Measurements from ENCODE around the gene ANKRD9.

Gene ANKRD9

GRCh38 chr14:102510616-102511520, 1.3 kb upstream of the ANKRD9 start:
- Histone ChIP-seq H3K9ac (ENCODE audit: low read length) (peak overlapping the region; percentile 43; the same call in 1 of the 2 replicates), H3K9me3 (ENCODE audit: insufficient read depth, low read length) (no peaks in the 10 kb centered on the region), H2AFZ (ENCODE audit: low read depth, low read length, severe bottlenecking) (peak overlapping the region; percentile 76), H3K9me2 (replicated peaks; ENCODE audit: insufficient read depth, low read length) (no peaks in the 10 kb centered on the region), H3K79me2 (ENCODE audit: insufficient read depth, low read length) (no peaks in the 10 kb centered on the region), H3K4me2 (ENCODE audit: low read depth, low read length, poor library complexity, severe bottlenecking) (peak overlapping the region; percentile 51), H3F3A (ENCODE audit: insufficient read depth) (no peaks in the 10 kb centered on the region), H3K27ac (ENCODE audit: low read depth, low read length) (no peak overlapping the region), H3K27me3 (ENCODE audit: low read length) (no peaks in the 10 kb centered on the region), H3K4me3 (ENCODE audit: insufficient read depth, low read length, poor library complexity, severe bottlenecking) (peak overlapping the region; percentile 48), H3K36me3 (ENCODE audit: low read length) (no peaks in the 10 kb centered on the region), H4K20me1 (ENCODE audit: low read depth, low read length) (no peaks in the 10 kb centered on the region)
- no peak for TF ChIP-seq CTCF (IDR thresholded peaks at IDR 0.05; ENCODE audit: insufficient read depth, low read length, poor library complexity, severe bottlenecking)
- no peak for TF ChIP-seq EZH2phosphoT487 (conservative IDR thresholded peaks at IDR 0.05; ENCODE audit: low read length)

GRCh38 chr14:102508774-102509745, 516 bp downstream of the ANKRD9 start:
- H3K36me3 ChIP-seq (ENCODE audit: low read length) = no peaks in the 10 kb centered on the region
- H3F3A ChIP-seq (ENCODE audit: insufficient read depth) = no peaks in the 10 kb centered on the region
- no peak overlapping the region for H3K9ac ChIP-seq (ENCODE audit: low read length)
- no peak overlapping the region for H3K4me3 ChIP-seq (ENCODE audit: insufficient read depth, low read length, poor library complexity, severe bottlenecking)
- H3K9me2 ChIP-seq (replicated peaks; ENCODE audit: insufficient read depth, low read length) = no peaks in the 10 kb centered on the region
- no peaks in the 10 kb centered on the region for H3K9me3 ChIP-seq (ENCODE audit: insufficient read depth, low read length)
- TF ChIP-seq CTCF (IDR thresholded peaks at IDR 0.05; ENCODE audit: insufficient read depth, low read length, poor library complexity, severe bottlenecking) = no peak
- TF ChIP-seq EZH2phosphoT487 (conservative IDR thresholded peaks at IDR 0.05; ENCODE audit: low read length) = no peak
- H3K79me2 ChIP-seq (ENCODE audit: insufficient read depth, low read length) = no peaks in the 10 kb centered on the region
- no peaks in the 10 kb centered on the region for H3K27me3 ChIP-seq (ENCODE audit: low read length)
- H3K4me2 ChIP-seq (ENCODE audit: low read depth, low read length, poor library complexity, severe bottlenecking) = no peak overlapping the region
- no peaks in the 10 kb centered on the region for H4K20me1 ChIP-seq (ENCODE audit: low read depth, low read length)
- H2AFZ ChIP-seq (ENCODE audit: low read depth, low read length, severe bottlenecking) = no peak overlapping the region
- no peak overlapping the region for H3K27ac ChIP-seq (ENCODE audit: low read depth, low read length)

- Histone ChIP-seq H3F3A (ENCODE audit: insufficient read depth) (no peaks in the 10 kb centered on the region), H3K9ac (ENCODE audit: low read length) (no peak overlapping the region), H3K4me2 (ENCODE audit: low read depth, low read length, poor library complexity, severe bottlenecking) (no peak overlapping the region), H4K20me1 (ENCODE audit: low read depth, low read length) (no peaks in the 10 kb centered on the region), H3K4me3 (ENCODE audit: insufficient read depth, low read length, poor library complexity, severe bottlenecking) (no peak overlapping the region), H3K36me3 (ENCODE audit: low read length) (no peaks in the 10 kb centered on the region), H3K9me2 (replicated peaks; ENCODE audit: insufficient read depth, low read length) (no peaks in the 10 kb centered on the region), H2AFZ (ENCODE audit: low read depth, low read length, severe bottlenecking) (no peak overlapping the region), H3K9me3 (ENCODE audit: insufficient read depth, low read length) (no peaks in the 10 kb centered on the region), H3K27me3 (ENCODE audit: low read length) (no peaks in the 10 kb centered on the region), H3K27ac (ENCODE audit: low read depth, low read length) (no peak overlapping the region), H3K79me2 (ENCODE audit: insufficient read depth, low read length) (no peaks in the 10 kb centered on the region)
- TF ChIP-seq EZH2phosphoT487 (conservative IDR thresholded peaks at IDR 0.05; ENCODE audit: low read length) (no peak), CTCF (IDR thresholded peaks at IDR 0.05; ENCODE audit: insufficient read depth, low read length, poor library complexity, severe bottlenecking) (no peak)
Measured at GRCh38 chr14:102508410-102508773, 1.2 kb downstream of the ANKRD9 start.

Data from SU-DHL-6 (cell line).